SK-N-SH (cell line): ENCODE data around the gene GRIPAP1. TPM values are rescaled to one million over a fixed set of nuclear protein-coding genes. Genes with fewer than 3 reads are reported as not detected.

ENCODE experiments used
- CHD2 ChIP-seq: fragments of 150-350 bp; IDR thresholded peaks from 2 replicates; pipeline ENCODE4 v1.6.1; 2018; ENCODE audit warnings: low read length; ENCODE audit not compliant: partially characterized antibody
- EP300 ChIP-seq, 2 experiments: IDR thresholded peaks; 2 replicates each; pipeline versions ENCODE4 v1.4.0 to v1.6.1; 2012; ENCODE audit warnings: borderline replicate concordance in 1 of 2, low read depth in 1 of 2, low read length in 1 of 2
- FOXJ3 ChIP-seq: sonication (generic); formaldehyde crosslinking; IDR thresholded peaks from 2 replicates; pipeline ENCODE4 v1.5.1; 2020; ENCODE audit warnings: mild to moderate bottlenecking, missing genetic modification reagents
- FOXM1 ChIP-seq: IDR thresholded peaks from 2 replicates; pipeline ENCODE4 v1.4.0; 2012; ENCODE audit warnings: low read depth, mild to moderate bottlenecking
- GATA2 ChIP-seq: sonication (generic); formaldehyde crosslinking; IDR thresholded peaks from 2 replicates; pipeline ENCODE4 v1.5.0; 2020; ENCODE audit warnings: mild to moderate bottlenecking, missing genetic modification reagents
- IRF3 ChIP-seq: fragments of 150-350 bp; IDR thresholded peaks from 2 replicates; pipeline ENCODE4 v1.6.1; 2016; ENCODE audit warnings: mild to moderate bottlenecking, low read depth, low read length
- MAX ChIP-seq: IDR thresholded peaks from 2 replicates; pipeline ENCODE4 v1.4.0; 2012; ENCODE audit warnings: low read depth
- MEF2A ChIP-seq: IDR thresholded peaks from 2 replicates; pipeline ENCODE4 v1.4.0; 2012; ENCODE audit warnings: low read depth, borderline replicate concordance
- NFIC ChIP-seq: IDR thresholded peaks from 2 replicates; pipeline ENCODE4 v1.4.0; 2012; ENCODE audit warnings: borderline replicate concordance
- PBX3 ChIP-seq: IDR thresholded peaks from 2 replicates; pipeline ENCODE4; 2012
- POLR2AphosphoS5 ChIP-seq: IDR thresholded peaks from 2 replicates; pipeline ENCODE4 v1.6.1; 2012; ENCODE audit warnings: low read depth, low read length
- RAD21 ChIP-seq: IDR thresholded peaks from 2 replicates; pipeline ENCODE4 v1.6.1; 2012; ENCODE audit warnings: mild to moderate bottlenecking, low read length
- RCOR1 ChIP-seq: fragments of 150-350 bp; IDR thresholded peaks from 2 replicates; pipeline ENCODE4 v1.6.1; 2017; ENCODE audit warnings: antibody characterized with exemption, low read length
- RFX5 ChIP-seq: IDR thresholded peaks from 2 replicates; pipeline ENCODE4 v1.6.1; 2012; ENCODE audit warnings: mild to moderate bottlenecking, improper control_type of control experiment, low read length
- TCF12 ChIP-seq: IDR thresholded peaks from 2 replicates; pipeline ENCODE4 v1.4.0; 2012
- USF1 ChIP-seq: IDR thresholded peaks from 2 replicates; pipeline ENCODE4 v1.4.0; 2012; ENCODE audit warnings: low read depth, borderline replicate concordance
- ZBTB33 ChIP-seq: IDR thresholded peaks from 2 replicates; pipeline ENCODE4 v1.4.0; 2012; ENCODE audit warnings: low read depth, borderline replicate concordance
- polyA plus RNA-seq, 3 experiments: library from polyadenylated mRNA; depleted of rRNA; stranded (reverse); fragments of >200 nt; gene quantifications; 2 replicates each; pipeline ENCODE4 v1.2.3, GENCODE V29; 2012

Gene GRIPAP1
- polyA plus RNA-seq, 1 of the 3 experiments (the other 2 are of a cell fraction): 63.6 TPM

GRCh38 chrX:49043220-49043986 lies 41.3 kb upstream of the GRIPAP1 start, which contains the start of gene TFE3 (continued):
- no peak for TF ChIP-seq ZBTB33
- no peak for TF ChIP-seq POLR2AphosphoS5
- TF ChIP-seq MEF2A: no peak
- TF ChIP-seq FOXJ3: no peak
- TF ChIP-seq RAD21: peak; percentile 70
- TF ChIP-seq TCF12: no peak; the same call in 1 of the 2 replicates
- no peak for TF ChIP-seq CHD2
- no peak for TF ChIP-seq NFIC
- no peak for TF ChIP-seq FOXM1
- TF ChIP-seq USF1: no peak
- TF ChIP-seq EP300 (IDR thresholded peaks at IDR 0.05; ENCODE audit: borderline replicate concordance in 1 of 2, low read depth in 1 of 2, low read length in 1 of 2): no peak
- peak; percentile 63 for TF ChIP-seq PBX3
- TF ChIP-seq GATA2 (CRISPR knock-in tag): no peak
- TF ChIP-seq IRF3: no peak
- 0 out of 2 replicates have a peak, but pooled peaks have one; percentile 50 for TF ChIP-seq RFX5
- TF ChIP-seq RCOR1: 0 out of 2 replicates have a peak, but pooled peaks have one; percentile 19
- peak; percentile 47; the same call in 1 of the 2 replicates for TF ChIP-seq MAX
